Thyroid gland (tissue), 4 donors: ENCODE data around the gene EFCAB13. TPM values are rescaled to one million over a fixed set of nuclear protein-coding genes. Genes with fewer than 3 reads are reported as not detected.

Experiments used
- DNase-seq, 2 donors: peaks; one replicate each; pipeline ENCODE4 v3.0.0-alpha.2; 2019
- H3K27ac ChIP-seq, 3 donors: fragments of 200-600 bp; sonication (generic); 1 replicate in 2 of 3; 2 replicates in 1 of 3; pipeline ENCODE4 v1.5.1; 2016 to 2019; ENCODE audit warnings: mild to moderate bottlenecking in 1 of 3, moderate library complexity in 1 of 3
- H3K27me3 ChIP-seq: fragments of 200-600 bp; sonication (generic); one replicate; pipeline ENCODE4 v1.5.1; 2019
- H3K36me3 ChIP-seq, 2 donors: fragments of 200-600 bp; sonication (generic); one replicate each; pipeline ENCODE4 v1.5.1; 2016 to 2019
- H3K4me1 ChIP-seq, 2 donors: fragments of 200-600 bp; sonication (generic); one replicate each; pipeline ENCODE4 v1.5.1; 2017 to 2019
- H3K4me3 ChIP-seq, 3 donors: fragments of 200-600 bp; sonication (generic); replicated peaks in 1 of 3; 1 replicate in 2 of 3; 2 replicates in 1 of 3; pipeline ENCODE4 v1.5.1; 2016; ENCODE audit warnings: mild to moderate bottlenecking in 1 of 3
- H3K9me3 ChIP-seq: fragments of 200-600 bp; sonication (generic); one replicate; pipeline ENCODE4 v1.5.1; 2017
- CTCF ChIP-seq, 6 experiments: fragments of 200-600 bp in 3 of 6; fragments of 450-650 bp in 3 of 6; sonication (generic) in 3 of 6; IDR thresholded peaks; one replicate each; pipeline ENCODE4 v1.5.1; 2016 to 2019; ENCODE audit warnings: antibody characterized with exemption in 6 of 6, mild to moderate bottlenecking in 2 of 6, inconsistent platforms in 1 of 6, moderate library complexity in 1 of 6
- POLR2A ChIP-seq, 2 donors: fragments of 450-650 bp; IDR thresholded peaks; one replicate each; pipeline ENCODE4 v1.6.1; 2017; ENCODE audit warnings: antibody characterized with exemption in 2 of 2, mild to moderate bottlenecking in 2 of 2, moderate library complexity in 1 of 2
- WGBS, 2 donors: methylation state at CpG; one replicate each; pipeline ENCODE4 v1.1.5; 2017; 5-methylcytosine and 5-hydroxymethylcytosine counted together
- intact Hi-C: fragments of 100-400 bp; cut with DNase I; formaldehyde crosslinking; loops from one replicate; pipeline ENCODE4 v1.15.1; 2023
- total RNA-seq, 4 donors: library from RNA; depleted of rRNA; stranded (reverse); fragments of >200 nt; gene quantifications; one replicate each; pipeline ENCODE4 v1.2.3, GENCODE V29; 2016

EFCAB13 gene
- total RNA-seq, 4 donors from 2014 or later = 26.5 to 94.1 (median 48.1) TPM

- no peak for DNase-seq
- TF ChIP-seq CTCF (IDR thresholded peaks at IDR 0.05) = no peak
- TF ChIP-seq POLR2A (IDR thresholded peaks at IDR 0.05) = no peak
- Histone ChIP-seq H3K27me3 (no peaks in the 10 kb centered on the region), H3K4me1 (peaks cover 0 to 9% of the 10 kb centered on the region in 2 donors), H3K4me3 (no peak overlapping the region), H3K9me3 (no peaks in the 10 kb centered on the region), H3K36me3 (no peaks in the 10 kb centered on the region), H3K27ac (no peak overlapping the region)
- intact Hi-C loops = loop anchor here (5.0 kb wide), 1 partner anchor 91 kb away; no protein-coding TSS in a partner anchor
- WGBS, 2 donors = 92 to 98% methylated on average over 3 of the region's 3 CpGs
These were observed 5.4 kb upstream of the EFCAB13 start for GRCh38 chr17:47318197-47318918.

GRCh38 chr17:47320879-47321502 lies 2.8 kb upstream of the EFCAB13 start:
- WGBS, 2 donors = 77 to 85% methylated on average over 5 of the region's 5 CpGs
- no peak overlapping the region for H3K27ac ChIP-seq
- H3K4me1 ChIP-seq = peaks cover 0 to 6% of the 10 kb centered on the region in 2 donors
- no peaks in the 10 kb centered on the region for H3K27me3 ChIP-seq
- TF ChIP-seq POLR2A (IDR thresholded peaks at IDR 0.05) (no peak), CTCF (IDR thresholded peaks at IDR 0.05) (no peak)
- no peaks in the 10 kb centered on the region for H3K9me3 ChIP-seq
- DNase-seq = no peak
- intact Hi-C loops = no loop called here
- H3K36me3 ChIP-seq = no peaks in the 10 kb centered on the region
- no peak overlapping the region for H3K4me3 ChIP-seq

- peak overlapping the region; percentile 93 to 98 (median 95) for H3K27ac ChIP-seq
- H3K4me1 ChIP-seq = peaks cover 0 to 6% of the 10 kb centered on the region in 2 donors
- peak overlapping the region; percentile 22 to 63 (median 59) for H3K4me3 ChIP-seq
- no peak for TF ChIP-seq POLR2A (IDR thresholded peaks at IDR 0.05)
- TF ChIP-seq CTCF (IDR thresholded peaks at IDR 0.05) = no peak
- H3K27me3 ChIP-seq = no peaks in the 10 kb centered on the region
- peaks cover 0 to 2% of the 10 kb centered on the region in 2 donors for H3K36me3 ChIP-seq
- H3K9me3 ChIP-seq = no peaks in the 10 kb centered on the region
- intact Hi-C loops = no loop called here
- WGBS, 2 donors = 11 to 29% methylated on average over 28 of the region's 28 CpGs
- DNase-seq = peak; percentile 61 to 76
These were observed 667 bp downstream of the EFCAB13 start for GRCh38 chr17:47324224-47325020.

- Histone ChIP-seq H3K9me3 (no peaks in the 10 kb centered on the region), H3K27ac (peak overlapping the region in 1 of 3 donors; percentile 93), H3K27me3 (no peaks in the 10 kb centered on the region), H3K4me3 (no peak overlapping the region), H3K4me1 (peaks cover 0 to 6% of the 10 kb centered on the region in 2 donors), H3K36me3 (peaks cover 0 to 2% of the 10 kb centered on the region in 2 donors)
- TF ChIP-seq CTCF (IDR thresholded peaks at IDR 0.05) = no peak
- no peak for TF ChIP-seq POLR2A (IDR thresholded peaks at IDR 0.05)
- 82 to 100% methylated on average over 1 of the region's 1 CpG for WGBS, 2 donors
- peak in 1 of 2 donors; percentile 26 for DNase-seq
- intact Hi-C loops = no loop called here
These were observed 1.4 kb downstream of the EFCAB13 start for GRCh38 chr17:47325176-47325575.
